ENCODE results near the gene MT1E.

The MT1E gene

GRCh38 chr16:56675685-56676210 is 50.2 kb downstream of the MT1E start:
- TF ChIP-seq POU2F2 (IDR thresholded peaks at IDR 0.05; ENCODE audit: low read depth, low read length), result no peak
- TF ChIP-seq POLR2A (IDR thresholded peaks at IDR 0.05; ENCODE audit: low read depth, low read length), result no peak
- TF ChIP-seq PAX5 (IDR thresholded peaks at IDR 0.05; ENCODE audit: insufficient read depth, low read length, severe bottlenecking), result no peak
- TF ChIP-seq SPI1 (IDR thresholded peaks at IDR 0.05; ENCODE audit: low read depth, low read length), result no peak
- TF ChIP-seq TAF1 (IDR thresholded peaks at IDR 0.05; ENCODE audit: low read depth, low read length), result no peak
- no peak for DNase-seq (ENCODE audit: insufficient read length, low spot score)
- no peak for FAIRE-seq
